Activated CD4-positive, alpha-beta T cell treated with anti-CD3 and anti-CD28 coated beads for 48 hours (primary cell): ENCODE results near the gene MRGPRD.
"Not testable (repeated sequence)": the region's sequence is repeated elsewhere in the genome, so short reads cannot be mapped to it uniquely, and the experiment has no call there.

Experiments
- DNase-seq: peaks from one replicate; pipeline ENCODE4 v3.0.0-alpha.2; 2020

The MRGPRD gene

GRCh38 chr11:68990995-68991780 lies 10.4 kb upstream of the MRGPRD start:
- no peak for DNase-seq

DNA sequence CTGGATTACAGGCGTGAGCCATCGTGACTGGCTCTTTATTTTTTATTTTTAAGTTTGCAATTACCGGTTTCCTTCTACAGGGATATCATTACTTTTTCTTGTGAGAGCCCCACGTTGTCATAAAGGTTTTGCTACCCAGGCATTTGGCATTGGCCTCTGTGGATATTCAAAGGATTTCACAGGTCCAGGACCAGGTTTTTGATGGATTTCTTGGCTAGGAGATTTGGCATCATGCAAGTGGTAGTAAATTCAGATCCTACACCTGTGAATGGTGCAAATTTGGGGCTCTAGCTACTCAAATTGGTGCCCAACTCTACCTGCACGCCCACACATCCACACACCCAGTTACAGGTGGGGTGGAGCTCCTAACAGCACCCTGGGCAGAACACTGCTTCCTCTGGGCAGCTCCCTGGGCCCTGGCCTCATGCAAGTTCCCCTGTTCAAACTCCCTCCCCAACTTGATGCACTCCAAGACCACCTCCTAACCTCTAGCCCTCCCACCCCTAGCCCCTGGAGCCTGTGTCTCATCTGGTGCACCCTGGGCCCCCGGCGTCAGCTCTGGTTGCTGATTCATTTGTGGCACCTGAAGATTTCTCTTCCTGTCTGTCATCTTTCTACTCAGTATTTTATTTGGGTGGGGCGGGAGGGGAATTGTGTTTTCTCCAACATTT lies 9.3 kb upstream of the MRGPRD start:
- DNase-seq, result no peak

GRCh38 chr11:68988491-68988890 lies 7.7 kb upstream of the MRGPRD start:
- no peak for DNase-seq

DNA sequence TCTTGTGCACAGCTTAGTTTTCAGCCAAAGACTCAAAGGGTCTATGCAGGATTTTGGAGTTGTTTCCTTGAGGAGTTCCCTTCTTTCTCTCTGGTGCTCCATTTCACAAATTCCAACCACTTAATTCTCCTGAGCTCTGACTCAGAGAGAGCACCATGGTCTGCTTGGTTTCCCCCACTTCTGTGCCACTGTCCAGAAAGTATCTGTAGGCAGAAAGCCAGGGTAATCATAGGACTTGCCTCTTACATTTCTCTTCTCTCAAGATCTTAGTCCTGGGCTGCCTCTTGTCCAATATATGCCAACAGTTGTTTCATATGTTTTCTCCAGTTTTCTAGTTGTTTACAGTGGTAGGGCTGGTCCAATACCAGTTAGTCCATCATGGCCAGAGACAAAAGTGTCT lies 6.4 kb upstream of the MRGPRD start:
- no peak for DNase-seq

DNA sequence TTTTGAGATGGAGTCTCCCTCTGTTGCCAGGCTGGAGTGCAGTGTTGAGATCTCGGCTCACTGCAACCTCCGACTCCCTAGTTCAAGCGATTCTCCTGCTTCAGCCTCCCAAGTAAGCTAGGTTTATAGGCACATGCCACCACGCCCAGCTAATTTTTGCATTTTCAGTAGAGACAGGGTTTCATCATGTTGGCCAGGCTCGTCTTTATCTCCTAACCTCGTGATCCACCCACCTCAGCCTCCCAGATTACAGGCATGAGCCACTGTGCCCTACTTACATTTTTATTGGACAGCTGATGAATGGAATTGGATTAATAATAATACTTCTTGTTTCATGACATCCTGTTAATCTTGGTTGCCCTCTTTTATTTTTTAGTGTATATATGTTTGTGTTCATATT lies 3.0 kb upstream of the MRGPRD start:
- no peak for DNase-seq

DNA sequence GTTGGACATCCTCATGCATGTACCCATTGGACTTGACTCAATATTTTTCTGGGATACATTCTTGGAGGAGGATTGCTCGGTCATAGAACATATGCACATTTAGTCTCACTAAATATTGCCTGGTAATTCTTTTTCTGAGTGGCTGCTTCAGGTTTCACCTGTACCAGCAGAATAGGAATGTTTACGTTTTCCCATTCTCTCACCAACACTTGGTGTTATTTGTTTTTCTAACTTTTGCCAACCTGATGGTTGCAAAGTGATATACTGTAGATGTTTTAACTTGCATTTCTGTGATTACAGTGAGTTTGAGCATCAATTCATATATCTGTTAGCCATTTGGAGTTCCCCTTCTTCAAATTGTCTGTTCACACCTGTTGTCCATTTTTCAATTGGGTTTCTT lies 1.3 kb upstream of the MRGPRD start:
- no peak for DNase-seq

- no peak for DNase-seq
These were observed 633 bp downstream of the MRGPRD start for GRCh38 chr11:68979931-68980775.

DNA sequence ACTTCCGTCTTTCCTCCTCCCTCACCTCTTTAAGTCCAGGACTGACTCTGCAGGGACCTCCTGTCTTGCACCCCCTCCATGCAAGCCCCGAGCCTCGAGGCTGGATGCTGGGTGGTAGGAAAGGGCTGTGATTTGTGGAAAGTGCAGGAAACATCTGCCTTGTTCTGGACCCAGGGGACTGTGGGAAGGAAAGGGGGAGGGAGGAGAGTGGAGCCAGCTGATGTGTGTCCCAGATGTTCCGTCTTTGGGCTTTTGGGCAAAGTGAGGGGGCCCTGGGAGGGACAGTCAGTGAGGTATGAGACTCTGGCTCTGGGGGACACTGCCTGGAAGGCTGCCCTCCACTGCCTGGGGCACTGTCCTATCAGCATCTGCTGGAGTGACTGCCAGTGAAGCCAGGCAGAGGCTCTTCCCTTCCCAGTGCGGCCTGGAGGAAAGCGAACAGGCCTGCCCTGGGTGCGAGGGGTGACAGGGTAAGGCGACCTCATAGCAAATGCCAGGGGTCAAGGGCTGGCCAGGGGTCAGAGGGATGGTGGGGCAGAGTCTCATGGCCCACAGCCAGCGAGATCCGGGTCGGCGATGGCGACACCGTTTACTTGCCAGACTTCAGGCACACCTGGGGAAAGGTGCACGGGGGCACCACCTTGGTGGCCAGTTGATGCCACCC lies 1.7 kb downstream of the MRGPRD start:
- no peak for DNase-seq

- no peak for DNase-seq
These were observed 2.2 kb downstream of the MRGPRD start for GRCh38 chr11:68978626-68978930.

DNA sequence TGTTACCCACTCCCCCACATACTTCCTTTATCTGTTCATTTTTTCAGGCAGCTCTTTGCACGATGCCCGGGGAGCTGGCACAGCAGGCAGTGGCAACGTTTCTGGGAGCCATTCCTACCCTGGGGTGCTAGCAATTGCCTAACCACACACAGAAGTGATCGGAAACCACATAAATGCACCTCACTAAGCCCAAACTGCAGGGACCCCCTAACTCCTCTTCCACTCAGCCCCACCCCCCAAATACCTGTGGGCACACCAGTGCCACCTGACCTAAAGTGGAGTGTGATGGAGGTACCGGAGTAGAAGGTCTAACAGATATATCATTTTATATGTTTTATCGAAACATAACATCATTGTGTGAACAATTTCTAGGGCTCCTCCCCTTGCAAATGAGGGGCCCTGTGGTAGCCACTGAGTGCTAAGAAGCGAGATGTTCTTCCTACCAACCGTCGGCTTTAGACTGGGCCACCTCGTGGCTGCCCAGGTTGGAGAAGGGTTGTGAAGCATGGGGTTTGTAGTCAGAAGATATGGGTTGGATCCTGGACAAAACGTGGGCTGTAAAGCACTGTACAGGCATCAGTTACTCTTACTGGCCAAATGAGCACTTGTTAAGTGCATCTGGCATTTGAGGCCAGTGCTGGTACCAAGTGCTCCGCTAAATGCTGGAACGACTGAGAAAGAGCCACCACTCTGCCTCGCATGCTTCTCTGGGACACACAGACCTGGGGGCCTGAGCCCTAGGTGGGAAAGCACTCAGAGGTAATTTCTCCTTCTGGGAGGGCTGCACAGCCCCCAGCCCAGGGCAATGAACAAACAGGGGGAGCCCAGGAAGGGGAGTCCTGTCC lies 2.8 kb downstream of the MRGPRD start:
- DNase-seq, result no peak

DNA sequence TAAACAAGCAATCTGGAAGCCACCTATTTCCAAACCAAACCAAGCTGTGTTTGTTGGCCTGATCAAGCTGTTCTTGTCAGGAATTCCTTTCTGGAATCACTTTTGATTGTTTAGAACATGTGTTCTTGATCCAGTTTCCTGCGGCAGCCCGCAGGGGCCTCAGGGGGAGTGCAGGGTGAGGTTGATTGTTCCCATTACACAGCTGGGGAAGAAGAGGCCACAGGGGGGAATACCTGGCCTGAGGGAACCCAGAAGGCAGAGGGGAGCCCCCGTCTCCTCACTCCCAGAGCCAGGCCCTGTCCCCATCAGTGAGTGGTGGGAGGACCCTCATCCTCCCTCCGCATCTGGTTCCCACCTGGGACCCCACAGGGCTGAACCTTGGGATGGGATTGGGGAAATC lies 4.2 kb downstream of the MRGPRD start:
- no peak for DNase-seq

DNA sequence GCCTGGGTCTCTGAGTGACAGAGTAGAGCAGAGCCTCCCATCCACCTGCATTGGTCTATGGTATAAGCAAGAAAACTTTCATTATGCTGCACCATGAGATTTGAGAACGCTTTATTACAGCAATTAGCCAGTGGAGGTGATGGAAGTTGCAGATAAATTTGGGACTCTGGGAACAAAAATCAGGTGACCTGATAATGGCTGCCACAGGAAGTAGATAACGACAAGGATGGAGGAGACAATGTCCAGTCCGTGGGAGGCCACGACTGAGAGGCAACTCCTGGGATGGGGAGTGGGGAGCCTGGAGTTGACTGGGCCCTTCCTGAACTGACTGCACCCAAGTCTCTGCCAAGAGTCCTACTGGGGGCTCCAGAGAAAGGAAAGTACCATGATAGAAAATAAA lies 4.7 kb downstream of the MRGPRD start:
- no peak for DNase-seq

GRCh38 chr11:68974421-68975194 lies 6.2 kb downstream of the MRGPRD start:
- DNase-seq, result peak; percentile 40

DNA sequence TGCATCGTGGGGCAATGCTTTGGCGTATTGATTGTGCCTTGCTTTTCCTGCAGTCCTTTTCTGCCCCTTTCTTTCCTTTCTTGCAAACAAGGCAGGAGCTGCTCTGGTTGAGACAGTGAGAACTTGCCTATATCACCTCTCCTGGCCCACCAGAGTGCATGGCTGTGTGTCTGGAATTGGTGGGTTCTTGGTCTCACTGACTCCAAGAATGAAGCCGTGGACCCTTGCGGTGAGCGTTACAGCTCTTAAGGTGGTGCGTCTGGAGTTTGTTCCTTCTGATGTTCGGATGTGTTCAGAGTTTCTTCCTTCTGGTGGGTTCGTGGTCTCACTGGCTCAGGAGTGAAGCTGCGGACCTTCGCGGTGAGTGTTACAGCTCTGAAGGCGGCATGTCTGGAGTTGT lies 7.1 kb downstream of the MRGPRD start:
- DNase-seq, result not testable (repeated sequence)

DNA sequence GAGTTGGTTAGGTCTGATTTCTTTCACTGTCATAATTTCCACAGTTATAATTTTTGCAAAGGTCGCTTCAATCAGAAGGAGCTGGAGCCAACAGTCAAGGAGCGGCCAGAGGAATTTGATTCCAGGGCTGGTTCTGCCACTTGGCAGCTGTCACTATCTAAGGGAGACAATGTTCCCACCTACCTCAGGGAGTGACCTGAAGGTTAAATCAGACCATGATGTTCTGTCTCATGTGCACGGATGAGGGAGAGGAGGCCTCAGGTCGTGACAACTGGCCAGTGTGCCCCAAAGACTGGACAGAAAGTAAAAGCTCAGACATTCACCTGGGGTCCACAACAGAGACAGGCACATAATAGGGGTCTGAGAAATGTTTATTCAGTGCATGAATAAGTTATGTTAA lies 7.6 kb downstream of the MRGPRD start:
- DNase-seq, result no peak

- DNase-seq, result no peak
These were observed 9.7 kb downstream of the MRGPRD start for GRCh38 chr11:68970921-68971636.

GRCh38 chr11:68969386-68969785 lies 11.4 kb downstream of the MRGPRD start:
- DNase-seq, result no peak

DNA sequence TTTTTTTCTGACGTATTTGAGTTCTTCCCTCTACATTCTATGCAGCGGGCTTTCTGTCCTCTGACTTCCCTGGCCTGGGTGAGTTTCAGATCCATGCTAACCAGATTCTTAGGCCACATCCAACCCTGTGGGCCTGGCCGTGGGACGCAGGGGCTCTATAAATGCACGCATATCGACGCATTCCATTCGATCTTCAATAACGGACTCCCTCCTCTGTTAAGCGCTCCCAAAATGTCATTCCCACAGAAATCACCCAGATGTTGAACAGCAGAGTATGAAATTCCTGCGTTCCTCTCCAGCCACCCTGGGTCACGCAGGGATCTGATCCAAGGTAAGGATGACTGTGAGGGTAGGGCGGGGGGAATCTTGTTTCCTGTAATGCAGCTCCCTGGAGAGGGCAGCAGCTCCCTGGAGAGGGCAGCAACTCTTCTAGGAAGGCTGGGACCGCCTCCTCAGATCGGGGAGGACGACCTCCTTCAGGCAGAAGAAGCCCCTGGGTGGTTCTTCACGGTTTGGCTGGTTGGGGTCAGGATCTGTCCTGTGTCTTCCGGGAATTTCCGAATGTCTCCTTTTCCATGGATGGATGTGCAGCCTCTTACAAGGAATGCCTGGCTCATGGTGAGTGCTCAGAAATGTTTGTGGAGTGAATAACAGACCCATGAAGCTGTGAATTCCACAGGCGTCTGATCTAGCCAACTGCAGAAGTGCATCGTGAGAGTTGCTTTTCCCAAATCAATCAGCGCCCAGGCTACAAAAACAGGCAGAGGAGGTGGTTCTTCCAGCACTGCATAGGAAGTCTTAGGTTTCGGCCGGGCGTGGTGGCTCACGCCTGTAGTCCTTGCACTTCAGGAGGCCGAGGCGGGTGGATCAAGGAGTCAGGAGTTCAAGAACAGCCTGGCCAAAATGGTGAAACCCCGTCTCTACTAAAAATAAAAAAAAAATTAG lies 12.2 kb downstream of the MRGPRD start:
- DNase-seq, result no peak

- DNase-seq, result no peak
These were observed 13.6 kb downstream of the MRGPRD start for GRCh38 chr11:68966894-68967780.
